ENCODE data around the gene ADAMTS9. TPM values are rescaled to one million over a fixed set of nuclear protein-coding genes. Genes with fewer than 3 reads are reported as not detected.

ADAMTS9 gene
- polyA plus RNA-seq, 3 donors, result 138 to 166 (median 150) TPM

- DNase-seq (ENCODE audit: extremely low read depth in 1 of 11, low read depth in 9 of 11, low spot score in 4 of 11), result no peak
These were observed 20.7 kb downstream of the ADAMTS9 start for GRCh38 chr3:64667138-64667537.

GRCh38 chr3:64666171-64666588 lies 21.6 kb downstream of the ADAMTS9 start:
- DNase-seq (ENCODE audit: extremely low read depth in 1 of 11, low read depth in 9 of 11, low spot score in 4 of 11), result peak in 8 of 11 donors; percentile 20 to 76 (median 51)

- DNase-seq (ENCODE audit: extremely low read depth in 1 of 11, low read depth in 9 of 11, low spot score in 4 of 11), result no peak
These were observed 23.4 kb downstream of the ADAMTS9 start for GRCh38 chr3:64664397-64664796.

GRCh38 chr3:64659617-64659978 lies 28.2 kb downstream of the ADAMTS9 start:
- no peak for DNase-seq (ENCODE audit: extremely low read depth in 1 of 11, low read depth in 9 of 11, low spot score in 4 of 11)

- DNase-seq (ENCODE audit: extremely low read depth in 1 of 11, low read depth in 9 of 11, low spot score in 4 of 11), result no peak
These were observed 29.8 kb downstream of the ADAMTS9 start for GRCh38 chr3:64658001-64658400.

- DNase-seq (ENCODE audit: extremely low read depth in 1 of 11, low read depth in 9 of 11, low spot score in 4 of 11), result no peak
These were observed 31.3 kb downstream of the ADAMTS9 start for GRCh38 chr3:64656544-64656943.

GRCh38 chr3:64655160-64655559 lies 32.6 kb downstream of the ADAMTS9 start:
- DNase-seq (ENCODE audit: extremely low read depth in 1 of 11, low read depth in 9 of 11, low spot score in 4 of 11), result no peak

GRCh38 chr3:64654013-64654412 lies 33.8 kb downstream of the ADAMTS9 start:
- no peak for DNase-seq (ENCODE audit: extremely low read depth in 1 of 11, low read depth in 9 of 11, low spot score in 4 of 11)

DNA sequence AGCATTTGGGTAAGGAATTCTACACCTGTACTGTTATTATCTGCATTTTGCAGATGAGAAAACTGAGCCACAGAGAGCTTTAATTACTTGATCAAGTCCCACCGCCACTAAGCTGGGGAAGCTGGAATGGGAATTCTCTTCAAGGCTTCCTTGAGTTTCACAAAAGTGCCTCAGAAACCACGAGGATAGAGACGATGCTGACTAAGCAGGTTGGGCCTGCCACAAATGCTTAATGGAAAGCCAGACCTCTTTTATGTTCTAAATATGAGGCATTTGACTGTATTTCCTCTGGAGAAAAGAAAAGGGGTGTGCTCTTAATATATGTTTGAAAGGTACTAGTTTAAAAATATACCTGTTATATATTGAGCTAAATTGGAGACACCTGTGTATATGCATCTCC lies 34.7 kb downstream of the ADAMTS9 start:
- no peak for DNase-seq (ENCODE audit: extremely low read depth in 1 of 11, low read depth in 9 of 11, low spot score in 4 of 11)

DNA sequence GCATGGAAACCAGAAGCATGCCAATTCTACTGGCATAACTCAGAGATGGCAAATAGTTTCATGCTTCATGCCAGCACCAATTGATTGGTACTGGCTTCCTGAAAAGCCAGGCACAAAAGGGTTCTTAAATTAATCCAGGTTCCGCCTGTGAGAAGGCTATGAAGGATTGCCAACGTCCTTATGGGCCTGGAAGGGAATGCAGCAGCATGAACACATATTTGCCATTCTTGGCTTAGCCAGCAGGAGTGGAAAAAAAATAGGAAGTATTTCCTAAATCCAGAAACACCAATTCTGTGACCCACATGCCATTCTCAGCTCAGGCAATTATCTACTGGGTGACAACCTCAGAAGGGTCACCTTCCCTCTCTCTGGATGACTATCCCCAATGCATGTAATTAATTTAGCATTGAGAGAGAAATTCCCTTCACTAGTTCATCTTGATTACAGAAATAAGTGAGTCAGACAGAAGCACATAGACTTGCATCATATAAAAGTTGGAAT lies 36.0 kb downstream of the ADAMTS9 start:
- DNase-seq (ENCODE audit: extremely low read depth in 1 of 11, low read depth in 9 of 11, low spot score in 4 of 11), result no peak

DNA sequence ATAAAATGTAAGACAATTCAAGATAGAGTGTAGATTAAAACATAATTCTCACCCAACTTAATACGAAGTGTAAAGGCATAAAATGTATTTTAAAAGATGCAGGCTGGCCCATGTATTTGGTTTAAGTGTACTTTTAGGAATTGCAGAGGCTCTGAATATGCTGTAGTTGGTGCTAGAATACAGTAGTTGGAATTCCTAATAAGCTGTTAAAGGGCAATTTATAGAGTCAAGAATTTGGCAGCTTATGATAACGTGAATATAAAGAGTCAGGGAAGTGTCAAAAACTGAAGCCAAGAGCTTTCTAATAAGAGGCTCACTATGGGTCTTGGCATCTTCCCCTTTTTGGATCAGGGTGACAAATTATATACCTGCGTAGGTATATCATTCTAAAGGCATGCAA lies 36.5 kb downstream of the ADAMTS9 start:
- no peak for DNase-seq (ENCODE audit: extremely low read depth in 1 of 11, low read depth in 9 of 11, low spot score in 4 of 11)

DNA sequence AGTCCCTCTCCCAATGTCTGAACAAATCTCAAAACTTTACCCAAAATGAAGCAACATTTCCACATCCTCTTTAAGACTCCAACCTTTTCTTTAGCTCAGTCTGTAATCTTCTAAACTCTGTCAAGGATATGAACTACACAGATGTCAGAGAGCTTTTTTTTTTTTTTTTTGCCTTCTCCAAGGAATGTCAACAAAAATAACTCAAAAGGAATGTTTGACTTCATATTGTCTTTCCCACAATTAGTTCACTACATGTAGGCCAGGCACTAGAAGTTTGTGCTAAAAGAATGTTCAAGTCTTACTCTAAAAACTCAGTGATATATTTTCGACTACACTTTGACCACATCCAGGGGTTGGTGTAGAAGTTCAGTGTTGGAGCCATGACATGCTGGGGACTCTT lies 37.1 kb downstream of the ADAMTS9 start:
- DNase-seq (ENCODE audit: extremely low read depth in 1 of 11, low read depth in 9 of 11, low spot score in 4 of 11), result no peak

DNA sequence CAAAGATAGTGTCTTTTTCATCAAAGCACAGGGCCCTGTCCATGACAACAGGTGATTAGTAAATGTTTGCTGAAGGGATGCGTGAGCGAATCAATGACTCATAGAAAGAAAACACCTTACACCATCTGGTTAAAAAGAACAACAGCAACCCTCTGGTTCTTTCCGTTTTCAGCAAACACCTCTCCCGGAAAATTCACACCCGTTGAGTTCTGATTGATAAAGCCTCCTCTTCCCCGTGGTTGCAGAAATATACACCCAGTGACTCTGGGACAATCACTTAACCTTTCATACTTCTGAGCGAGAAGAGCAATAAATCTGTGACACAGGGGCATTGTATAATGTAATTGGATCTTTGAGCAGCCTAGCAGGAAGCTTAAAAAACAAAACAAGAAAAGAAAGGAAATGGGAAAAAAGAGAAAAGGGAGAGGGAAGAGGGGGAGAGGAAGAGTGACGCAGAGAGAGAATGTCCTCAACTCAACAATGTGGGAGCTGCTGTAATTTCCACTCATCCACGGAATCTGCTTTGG lies 37.6 kb downstream of the ADAMTS9 start:
- peak in 1 of 11 donors; percentile 28 for DNase-seq (ENCODE audit: extremely low read depth in 1 of 11, low read depth in 9 of 11, low spot score in 4 of 11)

DNA sequence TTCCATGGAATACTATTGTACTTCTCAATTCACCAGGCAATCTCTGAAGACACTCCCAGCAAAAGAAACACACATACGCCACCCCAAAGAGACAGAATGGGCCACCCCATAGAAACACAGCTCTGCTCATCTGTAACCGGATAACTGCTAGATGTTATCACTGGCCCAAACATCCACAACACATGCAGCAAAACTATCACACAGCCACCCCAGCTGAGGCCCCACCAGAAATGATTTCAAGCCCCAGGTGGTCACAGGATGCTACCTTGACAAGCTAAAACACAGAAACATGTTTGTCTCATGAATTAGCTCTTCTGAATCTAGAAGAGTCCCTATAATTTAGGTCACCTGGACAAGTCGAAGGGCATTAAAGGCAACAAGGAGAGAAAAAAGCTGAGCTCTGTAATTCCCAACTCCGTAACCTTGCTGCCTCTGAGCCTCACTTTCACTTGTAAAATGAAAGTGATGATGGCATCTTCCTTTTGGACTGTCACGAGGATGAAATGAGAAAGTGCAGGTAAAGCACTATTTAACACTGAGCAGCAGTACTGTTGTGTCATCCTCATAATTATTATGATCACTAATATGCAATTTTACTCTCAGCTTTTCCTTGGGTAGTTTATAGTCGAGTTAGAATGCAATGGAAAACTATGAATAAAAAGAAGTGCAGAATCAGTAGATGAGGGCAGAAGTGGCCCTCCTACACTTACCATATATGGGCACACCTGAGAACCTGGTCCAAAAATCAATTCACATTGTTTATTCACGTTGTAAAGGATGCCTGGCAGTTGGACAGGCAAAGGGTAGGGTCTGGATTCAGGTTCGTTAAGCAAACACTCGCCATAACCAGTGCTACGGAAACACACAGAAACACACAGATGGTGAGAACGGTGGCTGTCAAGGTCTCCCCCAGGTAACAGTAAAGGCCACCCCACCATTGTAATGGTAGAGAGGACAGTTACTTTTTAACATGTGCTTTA lies 38.6 kb downstream of the ADAMTS9 start:
- no peak for DNase-seq (ENCODE audit: extremely low read depth in 1 of 11, low read depth in 9 of 11, low spot score in 4 of 11)

- no peak for DNase-seq (ENCODE audit: extremely low read depth in 1 of 11, low read depth in 9 of 11, low spot score in 4 of 11)
These were observed 40.0 kb downstream of the ADAMTS9 start for GRCh38 chr3:64647825-64648224.

DNA sequence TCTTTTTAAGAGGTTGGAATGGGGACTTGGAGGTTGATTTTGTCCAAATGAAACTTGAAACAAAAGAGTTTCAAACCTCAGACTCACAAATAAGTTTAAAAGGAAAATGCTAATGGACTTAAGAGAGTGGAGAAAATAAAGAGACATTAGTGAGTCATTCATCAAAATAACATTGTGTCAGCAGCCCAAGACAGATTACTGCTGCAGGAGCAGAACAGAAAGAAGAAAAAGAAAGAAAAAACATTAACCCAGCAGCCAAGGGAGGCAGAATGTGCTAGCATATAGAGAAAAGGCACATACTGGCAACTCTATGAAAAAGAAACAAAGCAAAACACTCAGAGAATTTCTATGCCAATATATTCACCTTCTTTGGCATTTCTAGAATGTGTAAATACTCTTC lies 42.6 kb downstream of the ADAMTS9 start:
- DNase-seq (ENCODE audit: extremely low read depth in 1 of 11, low read depth in 9 of 11, low spot score in 4 of 11), result no peak

GRCh38 chr3:64644483-64644882 lies 43.3 kb downstream of the ADAMTS9 start:
- DNase-seq (ENCODE audit: extremely low read depth in 1 of 11, low read depth in 9 of 11, low spot score in 4 of 11), result no peak

GRCh38 chr3:64642327-64643151 lies 45.3 kb downstream of the ADAMTS9 start:
- peak in 9 of 11 donors; percentile 24 to 67 (median 55) for DNase-seq (ENCODE audit: extremely low read depth in 1 of 11, low read depth in 9 of 11, low spot score in 4 of 11)

DNA sequence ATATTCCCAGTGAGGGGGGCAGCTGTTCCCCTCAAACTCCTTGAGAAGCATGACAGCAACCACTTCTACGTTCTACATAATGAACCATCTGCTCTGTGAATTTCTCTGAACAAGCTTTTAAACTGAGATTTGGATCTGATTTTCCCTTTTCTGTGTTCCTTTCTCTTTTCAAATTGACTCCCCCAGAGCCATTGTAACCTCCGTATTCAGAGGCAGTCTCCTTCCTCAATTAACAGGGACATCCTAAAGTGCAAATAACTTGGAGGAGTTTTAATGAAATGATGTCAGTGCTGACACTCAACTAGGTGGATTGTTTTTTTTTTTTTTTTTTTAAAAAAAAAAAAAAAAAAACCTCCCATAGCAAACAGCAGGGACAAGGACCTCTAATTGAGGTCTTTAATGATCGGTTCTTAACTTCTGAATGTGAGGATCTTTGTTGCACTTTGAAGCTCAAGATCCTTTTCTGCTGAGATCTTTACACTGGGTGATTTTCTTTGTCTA lies 48.8 kb downstream of the ADAMTS9 start:
- no peak for DNase-seq (ENCODE audit: extremely low read depth in 1 of 11, low read depth in 9 of 11, low spot score in 4 of 11)

Measured in renal cortex interstitium (tissue), 11 donors.